MM.1S (cell line): ENCODE measurements around the gene MYL2.

ENCODE experiments used
- EZH2 ChIP-seq: fragments of 300-600 bp; sonication (generic); optimal IDR thresholded peaks from 2 replicates; pipeline ENCODE3; 2017; ENCODE audit warnings: low read depth, mild to moderate bottlenecking, antibody characterized with exemption, low read length, mixed read lengths
- TF ChIP-seq, protein P1 (sequence below): fragments of 300-600 bp; sonication (generic); IDR thresholded peaks from 2 replicates; pipeline ENCODE4 v1.5.1; 2016; ENCODE audit warnings: antibody characterized with exemption, low read length, mixed read lengths

GRCh38 chr12:110906516-110906915 is 13.9 kb downstream of the MYL2 start:
- TF ChIP-seq, protein P1, sequence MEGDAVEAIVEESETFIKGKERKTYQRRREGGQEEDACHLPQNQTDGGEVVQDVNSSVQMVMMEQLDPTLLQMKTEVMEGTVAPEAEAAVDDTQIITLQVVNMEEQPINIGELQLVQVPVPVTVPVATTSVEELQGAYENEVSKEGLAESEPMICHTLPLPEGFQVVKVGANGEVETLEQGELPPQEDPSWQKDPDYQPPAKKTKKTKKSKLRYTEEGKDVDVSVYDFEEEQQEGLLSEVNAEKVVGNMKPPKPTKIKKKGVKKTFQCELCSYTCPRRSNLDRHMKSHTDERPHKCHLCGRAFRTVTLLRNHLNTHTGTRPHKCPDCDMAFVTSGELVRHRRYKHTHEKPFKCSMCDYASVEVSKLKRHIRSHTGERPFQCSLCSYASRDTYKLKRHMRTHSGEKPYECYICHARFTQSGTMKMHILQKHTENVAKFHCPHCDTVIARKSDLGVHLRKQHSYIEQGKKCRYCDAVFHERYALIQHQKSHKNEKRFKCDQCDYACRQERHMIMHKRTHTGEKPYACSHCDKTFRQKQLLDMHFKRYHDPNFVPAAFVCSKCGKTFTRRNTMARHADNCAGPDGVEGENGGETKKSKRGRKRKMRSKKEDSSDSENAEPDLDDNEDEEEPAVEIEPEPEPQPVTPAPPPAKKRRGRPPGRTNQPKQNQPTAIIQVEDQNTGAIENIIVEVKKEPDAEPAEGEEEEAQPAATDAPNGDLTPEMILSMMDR: no peak
- TF ChIP-seq EZH2: no peak
